HCT116 (cell line): ENCODE results near the gene NCOA5. TPM values are rescaled to one million over a fixed set of nuclear protein-coding genes. Genes with fewer than 3 reads are reported as not detected.

ENCODE experiments used
- ATAC-seq: fragments of 200-7000 bp; cut with Tn5 transposase; 2 replicates; pipeline ENCODE4 v1.9.1; 2020; ENCODE audit warnings: mild to moderate bottlenecking, moderate library complexity
- BruUV-seq: library from RNA; stranded (reverse); fragments of 400-500 nt; replicated peaks from 2 replicates; lab custom pipeline; 2021; lab: Mats Ljungman, UMichigan
- CTCF ChIA-PET: fragments of 300-600 bp; sonication (Branson Sonifier 250); formaldehyde crosslinking; loops from one replicate; lab custom pipeline; 2021; ENCODE audit warnings: antibody characterized with exemption; lab: Charles Lee
- POLR2A ChIA-PET: fragments of 300-600, 350-600 bp; sonication (Branson Sonifier 250); formaldehyde crosslinking; loops from one replicate; lab custom pipeline; 2021; ENCODE audit warnings: antibody characterized with exemption; lab: Charles Lee
- RAD21 ChIA-PET, 2 experiments: fragments of 300-600 bp; sonication (Branson Sonifier 250); formaldehyde crosslinking; loops; one replicate each; lab custom pipeline; 2023; ENCODE audit warnings: low total read pairs in 2 of 2; ENCODE audit not compliant: uncharacterized antibody in 2 of 2, unreplicated experiment in 2 of 2, low non-redundant PET in 1 of 2; lab: Charles Lee
- DNase-seq: peaks from one replicate; pipeline ENCODE4 v3.0.0-alpha.2; 2010; ENCODE audit warnings: low read depth, low spot score
- H2AFZ ChIP-seq: fragments of 200-600 bp; shearing (Covaris generic), sonication (generic); 2 replicates; pipeline ENCODE4 v1.6.1; 2017; ENCODE audit warnings: low read depth, mixed run types, mixed read lengths, antibody characterized with exemption, low read length; ENCODE audit not compliant: poor library complexity, severe bottlenecking
- H3K27ac ChIP-seq: 2 replicates; pipeline ENCODE4 v1.5.1; 2012; ENCODE audit warnings: low read depth, low read length
- H3K27me3 ChIP-seq: fragments of 200-600 bp; sonication (generic); 2 replicates; pipeline ENCODE4 v1.6.1; 2016; ENCODE audit warnings: mixed run types, low read length, mixed read lengths; ENCODE audit not compliant: insufficient read depth
- H3K36me3 ChIP-seq, 2 experiments: fragments of 200-500 bp in 1 of 2; fragments of 200-600 bp in 1 of 2; sonication (Bioruptor generic) in 1 of 2; sonication (generic) in 1 of 2; 2 replicates each; pipeline versions ENCODE4 v1.5.1 to v1.6.1; 2014 to 2016; ENCODE audit warnings: low read length in 2 of 2, inconsistent platforms in 1 of 2, mixed read lengths in 1 of 2, mixed run types in 1 of 2; ENCODE audit not compliant: insufficient read depth in 2 of 2, control insufficient read depth in 1 of 2
- H3K4me1 ChIP-seq, 2 experiments: fragments of 200-600 bp in 1 of 2; sonication (generic) in 1 of 2; 2 replicates each; pipeline versions ENCODE4 v1.5.1 to v1.6.1; 2012 to 2017; ENCODE audit warnings: low read length in 2 of 2, inconsistent platforms in 1 of 2, mild to moderate bottlenecking in 1 of 2, mixed read lengths in 1 of 2, mixed run types in 1 of 2, moderate library complexity in 1 of 2; ENCODE audit not compliant: insufficient read depth in 2 of 2, control insufficient read depth in 1 of 2
- H3K4me2 ChIP-seq: fragments of 200-600 bp; sonication (generic); 2 replicates; pipeline ENCODE4 v1.6.1; 2017; ENCODE audit warnings: mixed run types, low read length, mixed read lengths
- H3K4me3 ChIP-seq, 2 experiments: fragments of 200-600 bp in 1 of 2; sonication (generic) in 1 of 2; replicated peaks in 1 of 2; 2 replicates each; pipeline ENCODE4 v1.5.1; 2011 to 2016; ENCODE audit warnings: low read length in 2 of 2, control low read depth in 1 of 2, low read depth in 1 of 2, mild to moderate bottlenecking in 1 of 2, mixed read lengths in 1 of 2, mixed run types in 1 of 2
- H3K79me2 ChIP-seq: fragments of 200-600 bp; sonication (generic); 2 replicates; pipeline ENCODE4 v1.6.1; 2017; ENCODE audit warnings: mild to moderate bottlenecking, mixed run types, low read length, moderate library complexity, mixed read lengths; ENCODE audit not compliant: insufficient read depth
- H3K9ac ChIP-seq: fragments of 200-600 bp; sonication (generic); 2 replicates; pipeline ENCODE4 v1.6.1; 2016; ENCODE audit warnings: low read length, mixed read lengths
- H3K9me2 ChIP-seq: fragments of 200-600 bp; sonication (generic), shearing (Covaris generic); 2 replicates; pipeline ENCODE4 v1.6.1; 2017; ENCODE audit warnings: mixed run types, mild to moderate bottlenecking, moderate library complexity; ENCODE audit not compliant: insufficient read depth
- H3K9me3 ChIP-seq, 2 experiments: fragments of 200-500 bp in 1 of 2; fragments of 200-600 bp in 1 of 2; sonication (Bioruptor generic) in 1 of 2; sonication (generic) in 1 of 2; 2 replicates each; pipeline ENCODE4 v1.6.1; 2014 to 2017; ENCODE audit warnings: low read length in 2 of 2, mixed read lengths in 2 of 2, inconsistent platforms in 1 of 2, low read depth in 1 of 2, mild to moderate bottlenecking in 1 of 2, mixed run types in 1 of 2, moderate library complexity in 1 of 2; ENCODE audit not compliant: control insufficient read depth in 1 of 2, insufficient read depth in 1 of 2
- H4K20me1 ChIP-seq: fragments of 200-600 bp; sonication (generic), shearing (Covaris generic); 2 replicates; pipeline ENCODE4 v1.6.1; 2017; ENCODE audit warnings: mixed run types, mild to moderate bottlenecking, moderate library complexity; ENCODE audit not compliant: insufficient read depth
- EGR1 ChIP-seq: IDR thresholded peaks from 2 replicates; pipeline ENCODE4 v1.6.1; 2012; ENCODE audit warnings: low read depth
- FOSL1 ChIP-seq: IDR thresholded peaks from 2 replicates; pipeline ENCODE4 v1.6.1; 2012; ENCODE audit warnings: low read depth
- POLR2A ChIP-seq: IDR thresholded peaks from 2 replicates; pipeline ENCODE4 v1.7.0; 2011; ENCODE audit warnings: borderline replicate concordance; ENCODE audit not compliant: insufficient read depth, insufficient read length; ENCODE audit errors: extremely low read depth
- YY1 ChIP-seq: IDR thresholded peaks from 2 replicates; pipeline ENCODE4 v1.6.1; 2011; ENCODE audit warnings: low read length, low read depth, moderate library complexity, mild to moderate bottlenecking; ENCODE audit not compliant: insufficient replicate concordance; ENCODE audit errors: extremely low read depth
- ZFX ChIP-seq: fragments of 450-650 bp; IDR thresholded peaks from 2 replicates; pipeline ENCODE4 v1.6.1; 2017
- ZNF274 ChIP-seq: fragments of 200-500 bp; sonication (Bioruptor generic); IDR thresholded peaks from 2 replicates; pipeline ENCODE4 v1.6.1; 2014; ENCODE audit warnings: mild to moderate bottlenecking, low read depth, low read length, inconsistent platforms
- intact Hi-C: fragments of 100-400 bp; cut with micrococcal nuclease; formaldehyde crosslinking; loops from 2 replicates; pipeline ENCODE4 v1.10.0; 2022
- total RNA-seq: library from RNA; stranded (reverse); gene quantifications from one replicate; pipeline ENCODE4 v1.2.1, GENCODE V29; 2021; ENCODE audit not compliant: unreplicated experiment
- TF ChIP-seq, protein P1 (sequence below): IDR thresholded peaks from 2 replicates; pipeline ENCODE4 v1.6.1; 2011; ENCODE audit warnings: mild to moderate bottlenecking, low read length, moderate library complexity; ENCODE audit not compliant: insufficient replicate concordance; ENCODE audit errors: extremely low read depth
- TF ChIP-seq, protein P2 (sequence below): IDR thresholded peaks from 2 replicates; pipeline ENCODE4 v1.6.1; 2012

The NCOA5 gene
- total RNA-seq, 1 experiment from 2014 or later: 31.6 TPM

DNA sequence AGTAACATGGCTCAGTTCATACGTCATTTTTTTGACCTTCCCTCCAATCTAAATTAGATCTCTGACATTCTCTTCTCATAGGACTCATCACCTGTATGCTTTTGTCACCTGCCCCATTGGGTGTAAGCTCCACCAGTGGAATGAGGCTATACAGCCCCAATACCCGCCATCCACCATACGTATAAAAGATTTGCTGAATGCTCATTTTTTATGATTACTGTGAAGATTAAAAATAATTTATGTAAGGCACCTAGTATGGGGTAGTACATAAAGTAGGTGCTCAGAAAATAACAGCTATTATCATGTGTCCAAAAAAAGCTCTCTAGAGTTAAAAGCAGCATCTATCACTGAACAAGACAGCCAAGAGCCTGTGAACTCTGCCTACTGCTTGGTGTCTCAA is 24.1 kb downstream of the NCOA5 start (continued):
- TF ChIP-seq YY1 (no peak), POLR2A (no peak)
- TF ChIP-seq, all 23 proteins: peak for 0

DNA sequence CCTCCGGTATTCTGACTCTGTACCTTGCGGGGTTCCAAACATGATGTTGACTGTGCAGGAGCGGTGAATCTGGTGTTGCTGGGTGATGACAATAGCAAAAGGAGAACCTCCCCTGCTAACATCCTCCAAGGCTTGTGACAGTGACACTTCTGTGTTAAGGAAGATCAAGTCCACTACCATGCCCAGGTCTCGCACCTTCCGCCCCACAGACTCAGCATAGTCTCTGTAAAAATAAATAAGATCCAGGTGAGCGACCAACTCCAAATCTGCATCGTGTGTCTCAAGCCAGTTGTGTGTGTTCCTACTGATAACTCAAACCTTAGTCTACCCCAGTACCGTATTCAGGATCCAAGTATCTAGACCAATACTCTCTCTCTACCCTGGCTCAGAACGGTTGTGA is 24.8 kb downstream of the NCOA5 start:
- 0 out of 2 replicates have a peak, but pooled peaks cover 4% of the 10 kb centered on the region for H3K79me2 ChIP-seq
- no peaks in the 10 kb centered on the region for H3K27me3 ChIP-seq
- no peaks in the 10 kb centered on the region for H3K4me1 ChIP-seq
- H3K4me3 ChIP-seq: no peak overlapping the region
- no peak overlapping the region for H2AFZ ChIP-seq
- ChIA-PET CTCF (no interaction called here), POLR2A (no interaction called here), RAD21 (no interaction called here)
- H3K9ac ChIP-seq: no peak overlapping the region
- H3K36me3 ChIP-seq: peaks cover 54 to 78% of the 10 kb centered on the region in 2 experiments
- H3K9me3 ChIP-seq: no peaks in the 10 kb centered on the region
- intact Hi-C loops: no loop called here
- H3K27ac ChIP-seq: no peak overlapping the region
- ATAC-seq: no peak
- no peaks in the 10 kb centered on the region for H4K20me1 ChIP-seq
- no peaks in the 10 kb centered on the region for H3K9me2 ChIP-seq
- no peak overlapping the region for H3K4me2 ChIP-seq
- no TSS peak for BruUV-seq
- TF ChIP-seq, protein P1, sequence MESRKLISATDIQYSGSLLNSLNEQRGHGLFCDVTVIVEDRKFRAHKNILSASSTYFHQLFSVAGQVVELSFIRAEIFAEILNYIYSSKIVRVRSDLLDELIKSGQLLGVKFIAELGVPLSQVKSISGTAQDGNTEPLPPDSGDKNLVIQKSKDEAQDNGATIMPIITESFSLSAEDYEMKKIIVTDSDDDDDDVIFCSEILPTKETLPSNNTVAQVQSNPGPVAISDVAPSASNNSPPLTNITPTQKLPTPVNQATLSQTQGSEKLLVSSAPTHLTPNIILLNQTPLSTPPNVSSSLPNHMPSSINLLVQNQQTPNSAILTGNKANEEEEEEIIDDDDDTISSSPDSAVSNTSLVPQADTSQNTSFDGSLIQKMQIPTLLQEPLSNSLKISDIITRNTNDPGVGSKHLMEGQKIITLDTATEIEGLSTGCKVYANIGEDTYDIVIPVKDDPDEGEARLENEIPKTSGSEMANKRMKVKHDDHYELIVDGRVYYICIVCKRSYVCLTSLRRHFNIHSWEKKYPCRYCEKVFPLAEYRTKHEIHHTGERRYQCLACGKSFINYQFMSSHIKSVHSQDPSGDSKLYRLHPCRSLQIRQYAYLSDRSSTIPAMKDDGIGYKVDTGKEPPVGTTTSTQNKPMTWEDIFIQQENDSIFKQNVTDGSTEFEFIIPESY: no peak
- TF ChIP-seq ZFX (no peak), EGR1 (no peak), FOSL1 (no peak), POLR2A (no peak), ZNF274 (no peak)
- TF ChIP-seq, protein P2, sequence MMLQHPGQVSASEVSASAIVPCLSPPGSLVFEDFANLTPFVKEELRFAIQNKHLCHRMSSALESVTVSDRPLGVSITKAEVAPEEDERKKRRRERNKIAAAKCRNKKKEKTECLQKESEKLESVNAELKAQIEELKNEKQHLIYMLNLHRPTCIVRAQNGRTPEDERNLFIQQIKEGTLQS: no peak
- TF ChIP-seq, all 23 proteins: peak for 0
- DNase-seq: no peak
